ENCODE results near the gene PSAP.

Gene PSAP

DNA sequence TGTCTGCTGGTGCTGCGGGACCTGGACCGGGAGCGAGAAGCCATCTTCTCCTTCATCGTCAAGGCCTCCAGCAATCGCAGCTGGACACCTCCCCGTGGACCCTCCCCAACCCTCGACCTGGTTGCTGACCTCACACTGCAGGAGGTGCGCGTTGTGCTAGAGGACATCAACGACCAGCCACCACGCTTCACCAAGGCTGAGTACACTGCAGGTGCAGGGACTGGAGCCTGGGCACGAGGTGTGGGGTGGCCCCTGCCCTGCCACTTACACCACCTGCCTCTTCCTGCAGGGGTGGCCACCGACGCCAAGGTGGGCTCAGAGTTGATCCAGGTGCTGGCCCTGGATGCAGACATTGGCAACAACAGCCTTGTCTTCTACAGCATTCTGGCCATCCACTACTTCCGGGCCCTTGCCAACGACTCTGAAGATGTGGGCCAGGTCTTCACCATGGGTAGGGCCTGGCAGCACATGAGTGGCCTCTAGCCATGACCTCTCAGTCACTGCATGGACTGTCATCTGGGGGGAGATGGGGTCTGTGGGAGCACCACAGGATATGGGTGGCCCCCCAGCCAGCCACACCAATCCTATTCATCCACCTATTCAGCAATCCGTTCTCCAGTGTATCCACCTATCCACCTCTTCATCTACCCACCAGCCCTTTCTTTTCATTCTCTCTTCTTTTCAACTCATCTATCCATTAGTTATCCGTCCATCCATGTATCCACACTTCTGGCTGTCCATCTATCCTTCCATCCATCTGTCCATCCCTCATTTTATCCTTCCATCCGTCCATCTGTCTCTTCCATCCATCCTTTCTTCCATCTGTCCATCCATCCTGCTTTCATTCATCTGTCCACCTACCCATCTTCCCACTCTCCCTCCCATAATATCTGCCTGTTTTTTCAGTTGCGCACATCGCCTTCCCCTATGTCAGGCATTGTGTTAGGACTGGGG is 43.2 kb downstream of the PSAP start:
- DNase-seq (ENCODE audit: low spot score), result no peak

DNA sequence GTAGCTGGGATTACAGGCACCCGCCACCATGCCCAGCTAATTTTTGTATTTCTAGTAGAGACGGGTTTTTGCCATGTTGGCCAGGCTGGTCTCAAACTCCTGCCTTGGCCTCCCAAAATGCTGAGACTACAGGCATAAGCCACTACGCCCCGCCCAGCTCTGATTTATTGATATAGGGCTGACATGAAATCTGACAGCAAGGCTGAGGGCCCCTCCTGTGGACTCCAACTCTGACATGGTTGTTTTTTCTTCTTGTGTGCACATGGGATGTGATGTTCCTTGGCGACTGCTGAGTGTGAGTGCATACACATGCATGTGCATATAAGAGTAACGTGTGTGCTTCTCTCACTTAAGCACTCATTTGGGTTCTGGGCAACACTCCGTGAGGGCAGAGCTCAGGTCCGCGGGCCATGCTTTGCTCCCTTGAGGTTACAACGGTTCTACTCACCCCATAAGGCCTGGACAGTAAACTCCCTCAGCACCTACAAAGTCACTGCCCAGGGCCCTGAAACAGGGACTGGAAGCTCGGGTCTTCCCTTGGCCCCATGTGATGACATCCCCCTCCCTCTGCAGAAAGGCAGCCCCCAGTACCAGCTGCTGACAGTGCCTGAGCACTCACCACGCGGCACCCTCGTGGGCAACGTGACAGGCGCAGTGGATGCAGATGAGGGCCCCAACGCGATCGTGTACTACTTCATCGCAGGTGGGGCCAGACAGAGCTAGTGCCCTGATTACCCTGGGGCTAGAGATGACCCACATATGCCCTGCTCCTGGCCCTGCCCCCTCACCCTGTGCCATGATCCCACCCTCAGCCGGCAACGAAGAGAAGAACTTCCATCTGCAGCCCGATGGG is 44.1 kb downstream of the PSAP start:
- no peak for DNase-seq (ENCODE audit: low spot score)

DNA sequence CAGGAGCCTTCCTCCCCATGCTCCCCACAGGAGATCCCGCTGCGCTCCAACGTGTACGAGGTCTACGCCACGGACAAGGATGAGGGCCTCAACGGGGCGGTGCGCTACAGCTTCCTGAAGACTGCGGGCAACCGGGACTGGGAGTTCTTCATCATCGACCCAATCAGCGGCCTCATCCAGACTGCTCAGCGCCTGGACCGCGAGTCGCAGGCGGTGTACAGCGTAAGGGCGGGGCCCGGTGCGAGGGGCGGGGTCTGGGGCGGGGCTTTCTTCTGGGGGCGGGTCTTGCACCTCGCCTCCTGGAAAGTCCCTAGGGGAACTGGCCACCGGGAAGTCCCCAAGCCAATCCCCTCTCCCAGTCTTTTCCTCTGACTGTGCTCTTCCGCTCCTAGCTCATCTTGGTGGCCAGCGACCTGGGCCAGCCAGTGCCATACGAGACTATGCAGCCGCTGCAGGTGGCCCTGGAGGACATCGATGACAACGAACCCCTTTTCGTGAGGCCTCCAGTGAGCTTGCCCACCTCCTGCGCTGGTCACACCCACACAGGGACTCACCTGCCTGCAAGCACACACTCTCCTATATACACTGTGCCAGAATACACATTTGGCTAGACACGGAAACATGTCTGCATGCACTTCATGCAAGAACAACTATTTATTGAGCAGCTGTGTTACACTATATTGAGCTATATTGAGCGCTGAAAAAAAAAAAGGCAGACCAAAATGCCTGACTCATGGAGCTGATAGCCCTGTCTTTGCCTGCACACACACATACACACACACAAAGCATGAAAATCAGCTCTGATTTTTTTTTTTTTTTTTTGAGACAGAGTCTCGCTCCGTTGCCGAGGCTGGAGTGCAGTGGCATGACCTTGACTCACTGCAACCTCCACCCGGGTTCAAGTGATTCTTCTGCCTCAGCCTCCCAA is 45.0 kb downstream of the PSAP start:
- no peak for DNase-seq (ENCODE audit: low spot score)

- DNase-seq (ENCODE audit: low spot score), result no peak
Measured at GRCh38 chr10:71804077-71804476, 47.0 kb downstream of the PSAP start.

GRCh38 chr10:71802715-71803488 is 48.1 kb downstream of the PSAP start:
- DNase-seq (ENCODE audit: low spot score), result no peak

DNA sequence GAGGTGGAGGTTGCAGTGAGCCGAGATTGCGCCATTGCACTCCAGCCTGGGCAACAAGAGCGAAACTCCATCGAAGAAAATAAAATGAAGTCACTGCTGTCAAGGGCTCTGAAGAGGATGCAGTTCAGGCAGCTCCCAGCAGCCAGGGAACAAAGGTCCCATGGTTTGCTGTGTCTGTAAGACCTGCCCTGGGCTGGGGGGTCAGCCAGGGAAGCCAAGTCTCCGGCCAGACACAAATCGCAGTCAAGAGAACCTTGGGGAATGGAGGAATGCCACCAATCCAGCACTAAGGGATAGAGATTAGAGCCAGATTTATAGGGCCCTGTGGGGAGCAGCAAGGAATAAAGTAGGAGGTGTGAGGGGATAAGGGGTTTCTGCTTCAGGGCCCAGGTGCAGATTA is 48.8 kb downstream of the PSAP start:
- no peak for DNase-seq (ENCODE audit: low spot score)

DNA sequence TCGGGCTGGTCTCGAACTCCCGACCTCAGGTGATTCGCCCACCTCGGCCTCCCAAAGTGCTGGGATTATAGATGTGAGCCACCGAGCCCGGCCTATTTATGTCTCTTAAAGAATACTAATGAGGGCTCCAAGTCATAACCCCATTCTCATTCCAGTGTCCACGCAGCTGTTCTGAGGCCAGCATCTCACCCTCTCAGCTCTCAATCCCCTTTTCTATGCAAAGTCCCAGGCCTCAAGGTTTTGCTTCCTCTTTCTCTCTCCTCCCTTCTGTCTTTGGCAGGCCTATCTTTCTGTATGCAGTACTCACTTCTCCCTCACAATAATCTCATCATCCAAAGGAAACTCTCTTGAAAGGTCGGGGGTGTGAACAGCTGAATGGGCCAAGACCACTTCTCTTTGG is 49.7 kb downstream of the PSAP start:
- peak; percentile 69 for DNase-seq (ENCODE audit: low spot score)

- DNase-seq (ENCODE audit: low spot score), result no peak
Measured at GRCh38 chr10:71799608-71800453, 51.2 kb downstream of the PSAP start.

DNA sequence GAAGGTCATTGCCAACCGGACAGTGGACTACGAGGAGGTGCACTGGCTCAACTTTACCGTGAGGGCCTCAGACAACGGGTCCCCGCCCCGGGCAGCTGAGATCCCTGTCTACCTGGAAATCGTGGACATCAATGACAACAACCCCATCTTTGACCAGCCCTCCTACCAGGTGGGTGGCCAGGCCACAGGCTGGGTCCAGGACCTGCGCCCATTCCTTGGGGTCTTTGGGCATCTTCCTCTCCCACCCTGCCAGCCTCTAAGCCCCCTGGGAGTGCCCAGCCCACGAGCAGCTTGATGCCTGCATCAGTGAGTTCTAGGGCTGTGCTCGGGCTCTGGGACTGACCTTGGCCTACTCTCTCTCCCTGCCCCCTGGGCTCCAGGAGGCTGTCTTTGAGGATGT is 51.9 kb downstream of the PSAP start:
- no peak for DNase-seq (ENCODE audit: low spot score)

GRCh38 chr10:71798308-71798624 is 52.8 kb downstream of the PSAP start:
- no peak for DNase-seq (ENCODE audit: low spot score)

DNA sequence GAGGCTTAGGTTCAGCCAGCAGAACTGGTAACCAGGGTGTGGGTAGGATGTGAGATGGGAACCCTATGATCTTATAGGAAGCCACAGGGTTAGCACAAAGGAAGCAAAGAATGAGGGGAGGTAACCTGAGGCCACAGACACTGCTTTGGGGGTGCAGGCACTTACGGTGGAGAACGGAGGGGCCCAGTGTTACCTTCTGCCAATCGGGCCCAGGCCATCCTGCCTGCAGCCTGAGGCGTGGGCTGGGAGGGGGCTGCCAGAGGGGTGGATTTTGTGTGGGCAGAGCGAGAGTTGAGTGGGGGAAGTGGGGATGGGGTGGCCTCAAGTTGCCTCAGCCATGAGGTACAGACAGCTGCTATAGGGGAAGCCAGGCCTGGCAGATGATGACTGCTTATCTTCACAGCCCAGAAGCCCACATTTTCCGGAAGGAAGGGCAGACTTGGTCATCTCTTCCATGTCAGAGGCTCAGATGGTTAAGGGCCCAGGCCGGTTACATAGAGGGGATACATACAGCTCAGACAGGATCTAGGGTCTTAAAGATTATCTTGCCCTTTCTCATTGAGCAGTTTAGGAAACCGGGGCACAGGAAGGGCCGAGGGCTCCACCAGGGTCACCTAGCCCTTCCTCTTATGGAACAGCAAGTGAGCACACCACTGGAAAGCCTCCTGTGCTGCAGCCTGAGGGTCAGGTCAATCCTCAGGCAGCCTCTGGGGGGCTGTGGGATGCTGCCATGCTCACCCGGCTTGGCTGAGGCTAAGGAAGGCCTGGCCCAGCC is 53.3 kb downstream of the PSAP start:
- no peak for DNase-seq (ENCODE audit: low spot score)

DNA sequence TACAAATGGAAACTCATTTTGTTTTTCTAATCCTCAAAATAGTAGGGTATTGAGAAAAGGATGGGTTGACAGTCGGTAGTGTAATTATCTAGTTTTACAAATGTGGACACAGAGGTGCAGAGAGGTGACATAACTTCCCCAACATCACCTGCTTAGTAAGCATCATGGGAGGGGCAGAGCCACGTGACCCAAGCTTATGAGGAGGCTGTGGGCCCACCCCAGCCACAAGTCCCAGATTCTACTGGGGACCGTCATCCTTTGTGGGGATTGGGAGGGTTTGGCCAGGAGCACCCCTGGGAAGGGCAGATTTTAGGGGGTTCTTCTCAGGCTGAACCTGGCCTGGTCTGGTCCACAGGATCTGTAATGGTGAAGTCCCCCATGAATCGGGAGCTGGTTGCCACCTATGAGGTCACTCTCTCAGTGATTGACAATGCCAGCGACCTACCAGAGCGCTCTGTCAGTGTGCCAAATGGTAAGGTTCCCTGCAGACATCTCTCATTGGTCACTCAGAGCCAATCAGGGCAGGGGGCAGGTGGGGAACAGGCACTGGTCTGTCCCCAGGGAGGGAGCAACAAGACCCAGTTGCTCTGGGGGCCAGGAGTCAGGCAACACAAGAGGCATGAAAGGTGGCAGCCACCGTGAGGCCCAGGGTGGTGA is 54.2 kb downstream of the PSAP start:
- DNase-seq (ENCODE audit: low spot score), result no peak

DNA sequence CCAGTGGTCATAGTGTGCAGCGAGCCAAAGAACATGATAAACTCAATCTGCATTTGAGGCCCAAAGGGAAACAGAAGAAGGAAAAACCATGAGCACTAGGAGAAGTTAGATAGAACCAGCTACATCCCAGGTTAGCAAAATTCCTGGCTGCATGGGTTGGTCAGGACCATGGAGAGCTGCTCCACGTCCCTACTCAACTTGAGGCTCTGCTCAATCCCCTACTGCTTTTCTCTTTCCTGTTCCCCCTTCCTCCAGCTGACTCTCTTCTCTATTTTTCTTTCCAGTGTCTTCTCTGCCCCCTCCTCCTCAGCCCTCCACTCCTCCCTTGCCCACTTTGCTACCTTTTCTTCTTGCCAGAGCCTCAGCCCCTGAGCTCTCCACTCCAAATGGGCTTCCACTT is 55.8 kb downstream of the PSAP start:
- DNase-seq (ENCODE audit: low spot score), result no peak

GRCh38 chr10:71790749-71791440 is 60.2 kb downstream of the PSAP start:
- DNase-seq (ENCODE audit: low spot score), result no peak

DNA sequence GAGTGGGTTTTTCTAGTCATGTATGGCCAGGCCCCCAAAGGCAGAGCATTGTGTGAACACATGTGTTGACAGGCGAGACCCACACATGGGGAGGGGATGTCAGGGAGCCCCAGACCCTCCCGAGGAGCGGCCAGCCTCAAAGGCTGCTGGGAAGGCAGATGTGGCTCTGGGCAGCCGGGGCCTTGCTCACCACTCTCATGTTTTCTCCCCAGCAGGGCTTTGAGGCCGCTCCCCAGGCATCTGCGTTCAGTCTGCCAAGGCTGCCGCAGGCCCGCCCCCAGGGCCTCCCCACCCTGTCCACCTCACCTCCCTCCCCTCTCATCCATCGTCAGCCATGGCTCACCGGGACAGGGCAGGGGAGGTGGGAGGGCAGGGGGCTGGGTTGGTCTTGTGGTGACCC is 61.2 kb downstream of the PSAP start:
- DNase-seq (ENCODE audit: low spot score), result no peak

DNA sequence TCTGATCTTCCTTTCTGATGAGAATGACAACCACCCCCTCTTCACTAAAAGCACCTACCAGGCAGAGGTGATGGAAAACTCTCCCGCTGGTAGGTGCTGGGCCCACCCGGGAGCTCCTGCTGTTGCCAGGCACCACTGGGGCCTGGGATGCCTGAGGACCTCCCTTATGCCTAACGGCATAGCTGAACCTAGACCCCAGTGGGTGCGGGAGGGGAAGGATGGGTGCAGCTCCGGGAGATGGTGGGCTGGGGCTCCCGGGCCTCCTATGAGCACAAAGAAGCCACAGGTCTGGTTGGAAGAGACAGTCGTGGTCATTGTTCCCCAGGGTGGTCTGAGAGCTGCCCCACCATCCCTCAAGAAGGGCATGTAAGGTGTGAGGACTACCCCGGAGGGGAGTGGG is 62.1 kb downstream of the PSAP start:
- no peak for DNase-seq (ENCODE audit: low spot score)

DNA sequence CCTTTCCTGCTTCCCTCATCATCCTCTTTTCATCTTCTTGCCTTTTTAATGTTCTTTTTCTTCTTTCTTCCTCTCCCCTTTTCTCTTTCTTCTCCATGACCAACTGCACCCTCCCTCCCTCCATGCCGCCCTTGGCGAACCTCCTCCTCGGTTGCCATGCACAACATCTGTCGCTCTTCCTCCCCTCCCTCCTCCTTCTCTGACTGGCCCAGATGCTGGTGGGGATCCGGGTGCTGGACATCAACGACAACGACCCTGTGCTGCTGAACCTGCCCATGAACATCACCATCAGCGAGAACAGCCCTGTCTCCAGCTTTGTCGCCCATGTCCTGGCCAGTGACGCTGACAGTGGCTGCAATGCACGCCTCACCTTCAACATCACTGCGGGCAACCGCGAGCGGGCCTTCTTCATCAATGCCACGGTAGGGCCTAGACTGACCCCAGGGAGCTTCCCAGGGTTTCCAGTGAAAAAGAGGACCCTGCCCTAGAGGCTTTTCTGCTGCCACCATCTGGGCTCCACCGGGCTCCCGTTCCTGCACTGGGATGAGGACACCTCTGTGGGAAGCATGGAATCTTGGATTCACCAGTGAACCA is 66.3 kb downstream of the PSAP start:
- no peak for DNase-seq (ENCODE audit: low spot score)
